H7 (cell line): ENCODE measurements around the gene ZFP57. TPM values are rescaled to one million over a fixed set of nuclear protein-coding genes. Genes with fewer than 3 reads are reported as not detected.

ENCODE experiments used
- DNase-seq: peaks from one replicate; pipeline ENCODE4 v3.0.0; 2012
- H3K27me3 ChIP-seq: 2 replicates; pipeline ENCODE4 v1.6.0; 2011; ENCODE audit warnings: mild to moderate bottlenecking, low read length; ENCODE audit not compliant: control insufficient read depth, insufficient read depth
- H3K36me3 ChIP-seq: replicated peaks from 2 replicates; pipeline ENCODE4 v1.5.1; 2011; ENCODE audit warnings: low read length; ENCODE audit not compliant: control insufficient read depth, insufficient read depth
- H3K4me3 ChIP-seq: 2 replicates; pipeline ENCODE4 v1.5.1; 2011; ENCODE audit warnings: low read depth, mild to moderate bottlenecking, control low read depth, low read length, moderate library complexity; ENCODE audit not compliant: insufficient read depth
- total RNA-seq: library from RNA; depleted of rRNA; stranded (reverse); fragments of >200 nt; shearing (Covaris generic); gene quantifications from 2 replicates; pipeline ENCODE4 v1.2.3, GENCODE V29; 2014; rRNA removed

ZFP57 gene
- 0.10 and 0.74 TPM in 2 replicates for total RNA-seq

GRCh38 chr6:29680904-29681303, at the start of gene ZFP57:
TSS of gene ZFP57 (minus strand) at chr6:29681152. CDS start at chr6:29677003, 4,149 bp downstream.
- Histone ChIP-seq H3K27me3 (no peaks in the 10 kb centered on the region), H3K4me3 (no peak within 1 kb of the TSS), H3K36me3 (no peaks in the 10 kb centered on the region)
- no peak for DNase-seq

- no peak overlapping the region for H3K4me3 ChIP-seq
- peaks cover 12% of the 10 kb centered on the region for H3K27me3 ChIP-seq
- no peak for DNase-seq
- H3K36me3 ChIP-seq: no peaks in the 10 kb centered on the region
Measured at GRCh38 chr6:29730575-29731126, 49.7 kb upstream of the ZFP57 start.

GRCh38 chr6:29729774-29730328, 48.9 kb upstream of the ZFP57 start:
- Histone ChIP-seq H3K36me3 (no peaks in the 10 kb centered on the region), H3K27me3 (peaks cover 20% of the 10 kb centered on the region), H3K4me3 (no peak overlapping the region)
- no peak for DNase-seq

- no peak for DNase-seq
- H3K36me3 ChIP-seq: no peaks in the 10 kb centered on the region
- H3K4me3 ChIP-seq: no peak overlapping the region
- peaks cover 30% of the 10 kb centered on the region for H3K27me3 ChIP-seq
Measured at GRCh38 chr6:29728875-29729270, 47.9 kb upstream of the ZFP57 start.

GRCh38 chr6:29728173-29728874, 47.4 kb upstream of the ZFP57 start:
- H3K27me3 ChIP-seq: peaks cover 35% of the 10 kb centered on the region
- H3K36me3 ChIP-seq: no peaks in the 10 kb centered on the region
- DNase-seq: no peak
- no peak overlapping the region for H3K4me3 ChIP-seq

GRCh38 chr6:29727637-29728036, 46.7 kb upstream of the ZFP57 start:
- DNase-seq: no peak
- Histone ChIP-seq H3K4me3 (no peak overlapping the region), H3K36me3 (no peaks in the 10 kb centered on the region), H3K27me3 (peaks cover 41% of the 10 kb centered on the region)

- H3K36me3 ChIP-seq: no peaks in the 10 kb centered on the region
- no peak for DNase-seq
- peaks cover 47% of the 10 kb centered on the region for H3K27me3 ChIP-seq
- no peak overlapping the region for H3K4me3 ChIP-seq
Measured at GRCh38 chr6:29726571-29727194, 45.7 kb upstream of the ZFP57 start.

- peaks cover 51% of the 10 kb centered on the region for H3K27me3 ChIP-seq
- DNase-seq: no peak
- no peaks in the 10 kb centered on the region for H3K36me3 ChIP-seq
- H3K4me3 ChIP-seq: no peak overlapping the region
Measured at GRCh38 chr6:29726001-29726400, 45.0 kb upstream of the ZFP57 start.

GRCh38 chr6:29724937-29725869, 44.3 kb upstream of the ZFP57 start:
- Histone ChIP-seq H3K4me3 (no peak overlapping the region), H3K36me3 (no peaks in the 10 kb centered on the region), H3K27me3 (peaks cover 51% of the 10 kb centered on the region)
- no peak for DNase-seq

GRCh38 chr6:29723666-29724588, 43.0 kb upstream of the ZFP57 start:
- peaks cover 51% of the 10 kb centered on the region for H3K27me3 ChIP-seq
- H3K36me3 ChIP-seq: no peaks in the 10 kb centered on the region
- peak; percentile 94 for DNase-seq
- H3K4me3 ChIP-seq: peak overlapping the region; percentile 71

- H3K27me3 ChIP-seq: peaks cover 51% of the 10 kb centered on the region
- DNase-seq: peak; percentile 86
- no peaks in the 10 kb centered on the region for H3K36me3 ChIP-seq
- peak within 1 kb of the TSS; percentile 71 for H3K4me3 ChIP-seq
Measured at GRCh38 chr6:29723262-29723665, 42.3 kb upstream of the ZFP57 start, which contains the start of gene HLA-F. TSS of gene HLA-F (plus strand) at chr6:29723434. CDS start at chr6:29723464, 30 bp downstream.

- no peak overlapping the region for H3K4me3 ChIP-seq
- peaks cover 42% of the 10 kb centered on the region for H3K27me3 ChIP-seq
- peak; percentile 56 for DNase-seq
- H3K36me3 ChIP-seq: no peaks in the 10 kb centered on the region
Measured at GRCh38 chr6:29720863-29721262, 39.9 kb upstream of the ZFP57 start.

- no peaks in the 10 kb centered on the region for H3K36me3 ChIP-seq
- DNase-seq: no peak
- H3K4me3 ChIP-seq: no peak overlapping the region
- no peaks in the 10 kb centered on the region; the same call in 1 of the 2 replicates for H3K27me3 ChIP-seq
Measured at GRCh38 chr6:29710281-29710941, 29.5 kb upstream of the ZFP57 start.
